Measurements from ENCODE around the gene DNAJA2.

DNAJA2 gene

DNA sequence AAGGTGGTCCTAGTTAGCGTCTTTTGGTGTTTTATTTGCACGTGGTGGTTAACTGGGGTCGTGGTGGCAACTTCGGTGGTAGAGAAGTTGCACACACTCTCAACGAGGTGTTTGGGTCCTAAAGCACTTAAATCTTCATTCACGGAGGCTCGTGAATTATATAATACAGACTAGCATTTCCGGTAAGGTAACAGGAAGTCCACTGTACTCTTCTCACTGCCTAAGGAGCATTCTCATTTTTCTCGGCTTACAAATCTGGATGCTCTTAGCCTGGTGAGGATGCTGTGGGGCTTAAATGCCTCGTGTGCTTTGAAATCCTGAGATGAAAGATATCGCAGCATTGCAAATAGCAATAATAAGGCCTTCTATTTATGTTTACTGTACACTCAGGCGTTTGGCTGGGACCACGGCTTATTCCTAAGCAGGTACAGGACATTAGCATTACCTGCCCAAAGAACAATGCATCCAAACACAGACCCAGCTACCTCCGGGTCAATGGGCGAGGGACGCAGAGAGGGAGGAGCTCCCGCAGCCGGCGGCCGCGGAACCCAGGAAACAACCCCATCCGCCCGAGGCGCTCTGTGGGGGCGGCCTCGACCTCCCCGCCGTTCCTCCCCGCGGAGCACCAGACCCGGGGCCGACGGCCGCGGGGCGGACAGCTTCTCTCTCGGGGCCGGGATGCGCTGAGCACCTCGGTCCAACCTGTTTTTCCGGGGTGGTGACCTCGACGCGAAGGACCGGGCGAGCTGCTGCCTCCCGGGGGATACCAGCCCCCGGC lies 856 bp downstream of the DNAJA2 start:
- no peaks in the 10 kb centered on the region for H3K27me3 ChIP-seq
- peaks cover 30% of the 10 kb centered on the region for H3K36me3 ChIP-seq
- H3K9me3 ChIP-seq, result no peaks in the 10 kb centered on the region
- H3K4me1 ChIP-seq, result peaks cover 8% of the 10 kb centered on the region
- peak overlapping the region; percentile 87 for H3K4me3 ChIP-seq (ENCODE audit: low read depth, low read length)
- TF ChIP-seq CTCF (IDR thresholded peaks at IDR 0.05; ENCODE audit: low read depth, low read length), result no peak
- peak; percentile 48 for DNase-seq

DNA sequence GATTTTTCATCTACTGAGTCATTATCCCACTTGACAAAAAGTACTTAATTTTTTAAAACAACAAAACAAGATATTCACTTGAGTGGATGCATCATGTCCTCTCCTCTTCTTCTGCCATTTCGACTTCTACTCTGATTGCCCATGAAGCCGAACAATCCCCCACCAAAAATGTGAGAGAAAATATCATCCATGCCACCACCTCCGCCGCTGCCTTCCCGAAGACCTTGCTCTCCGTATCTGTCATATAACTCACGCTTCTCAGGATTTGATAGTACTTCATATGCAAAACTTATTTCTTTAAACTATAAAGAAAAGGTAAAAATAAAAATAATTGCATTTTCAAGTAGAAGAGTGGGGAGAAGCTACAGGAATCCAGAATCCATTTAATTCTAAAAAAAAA lies 2.2 kb downstream of the DNAJA2 start:
- Histone ChIP-seq H3K4me1 (peaks cover 4% of the 10 kb centered on the region), H3K4me3 (ENCODE audit: low read depth, low read length) (no peak overlapping the region), H3K9me3 (no peaks in the 10 kb centered on the region), H3K27me3 (no peaks in the 10 kb centered on the region), H3K36me3 (peaks cover 43% of the 10 kb centered on the region)
- TF ChIP-seq CTCF (IDR thresholded peaks at IDR 0.05; ENCODE audit: low read depth, low read length), result no peak
- DNase-seq, result no peak

DNA sequence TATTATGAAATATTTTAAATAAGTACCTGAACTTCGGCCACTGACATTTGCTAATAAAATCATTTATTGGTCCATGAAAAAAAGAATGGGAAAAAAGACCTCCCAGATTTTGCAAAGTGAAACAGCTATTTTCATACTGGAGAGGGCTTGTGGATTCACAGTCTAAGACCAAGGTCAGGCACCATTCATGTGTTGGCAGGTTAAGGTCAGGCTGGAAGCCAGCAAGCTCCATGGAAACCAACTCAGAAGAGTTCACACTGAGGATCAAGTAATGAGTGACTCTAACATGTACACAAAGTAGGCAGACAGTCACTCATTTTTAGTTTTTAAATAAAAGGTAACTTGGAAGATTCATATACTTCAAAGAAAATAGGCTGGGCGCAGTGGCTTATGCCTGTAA lies 3.4 kb downstream of the DNAJA2 start:
- no peak for TF ChIP-seq CTCF (IDR thresholded peaks at IDR 0.05; ENCODE audit: low read depth, low read length)
- no peaks in the 10 kb centered on the region for H3K27me3 ChIP-seq
- H3K4me1 ChIP-seq, result peaks cover 4% of the 10 kb centered on the region
- H3K4me3 ChIP-seq (ENCODE audit: low read depth, low read length), result no peak overlapping the region
- peaks cover 54% of the 10 kb centered on the region for H3K36me3 ChIP-seq
- no peak for DNase-seq
- no peaks in the 10 kb centered on the region for H3K9me3 ChIP-seq

GRCh38 chr16:46968063-46968435 lies 5.4 kb downstream of the DNAJA2 start:
- Histone ChIP-seq H3K4me1 (no peaks in the 10 kb centered on the region), H3K27me3 (no peaks in the 10 kb centered on the region), H3K36me3 (peaks cover 74% of the 10 kb centered on the region), H3K9me3 (no peaks in the 10 kb centered on the region), H3K4me3 (ENCODE audit: low read depth, low read length) (no peak overlapping the region)
- no peak for TF ChIP-seq CTCF (IDR thresholded peaks at IDR 0.05; ENCODE audit: low read depth, low read length)
- no peak for DNase-seq

DNA sequence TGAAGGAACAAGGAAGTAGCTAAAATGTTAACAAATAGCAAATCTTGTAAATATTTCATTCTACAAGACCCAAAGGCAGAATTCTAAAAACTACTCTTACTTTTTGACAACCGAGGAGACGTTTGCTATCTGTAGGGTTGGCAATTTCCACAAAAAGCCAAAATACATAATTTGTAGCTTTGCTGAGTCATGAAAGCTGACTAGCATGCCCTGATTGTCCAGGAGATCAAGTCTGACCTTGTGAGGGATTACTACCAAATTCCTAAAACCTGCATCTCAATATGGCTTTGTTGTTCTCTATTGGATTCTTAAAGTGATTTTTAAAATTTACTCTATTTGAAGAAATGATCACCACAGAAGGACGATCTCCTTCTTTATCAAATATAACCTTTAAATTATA lies 10.8 kb downstream of the DNAJA2 start:
- peaks cover 96% of the 10 kb centered on the region for H3K36me3 ChIP-seq
- no peak for TF ChIP-seq CTCF (IDR thresholded peaks at IDR 0.05; ENCODE audit: low read depth, low read length)
- H3K4me1 ChIP-seq, result no peaks in the 10 kb centered on the region
- no peak overlapping the region for H3K4me3 ChIP-seq (ENCODE audit: low read depth, low read length)
- no peak for DNase-seq
- no peaks in the 10 kb centered on the region for H3K9me3 ChIP-seq
- H3K27me3 ChIP-seq, result no peaks in the 10 kb centered on the region

Data from BE2C (cell line).